H7 (cell line): Measurements from ENCODE around the gene ESX1. TPM values are rescaled to one million over a fixed set of nuclear protein-coding genes. Genes with fewer than 3 reads are reported as not detected.
A peak's percentile ranks its signal among the peaks of the same experiment; 100 is the strongest.

ENCODE experiments used
- DNase-seq: peaks from one replicate; pipeline ENCODE4 v3.0.0; 2012
- H3K27me3 ChIP-seq: 2 replicates; pipeline ENCODE4 v1.6.0; 2011; ENCODE audit warnings: mild to moderate bottlenecking, low read length; ENCODE audit not compliant: control insufficient read depth, insufficient read depth
- H3K36me3 ChIP-seq: replicated peaks from 2 replicates; pipeline ENCODE4 v1.5.1; 2011; ENCODE audit warnings: low read length; ENCODE audit not compliant: control insufficient read depth, insufficient read depth
- H3K4me3 ChIP-seq: 2 replicates; pipeline ENCODE4 v1.5.1; 2011; ENCODE audit warnings: low read depth, mild to moderate bottlenecking, control low read depth, low read length, moderate library complexity; ENCODE audit not compliant: insufficient read depth
- total RNA-seq: library from RNA; depleted of rRNA; stranded (reverse); fragments of >200 nt; shearing (Covaris generic); gene quantifications from 2 replicates; pipeline ENCODE4 v1.2.3, GENCODE V29; 2014; rRNA removed

Gene ESX1
- not detected in 2 replicates for total RNA-seq

GRCh38 chrX:104254442-104255115 is at the start of gene ESX1:
TSS of gene ESX1 (minus strand) at chrX:104254933. CDS start at chrX:104254849, 84 bp downstream.
- Histone ChIP-seq H3K36me3 (no peaks in the 10 kb centered on the region), H3K27me3 (peaks cover 93% of the 10 kb centered on the region), H3K4me3 (peak within 1 kb of the TSS; percentile 30)
- DNase-seq = peak; percentile 69

GRCh38 chrX:104295636-104296035 is 40.9 kb upstream of the ESX1 start:
- Histone ChIP-seq H3K36me3 (no peaks in the 10 kb centered on the region), H3K27me3 (no peaks in the 10 kb centered on the region), H3K4me3 (no peak overlapping the region)
- DNase-seq = no peak

GRCh38 chrX:104288961-104289360 is 34.2 kb upstream of the ESX1 start:
- H3K27me3 ChIP-seq = no peaks in the 10 kb centered on the region
- no peaks in the 10 kb centered on the region for H3K36me3 ChIP-seq
- DNase-seq = no peak
- no peak overlapping the region for H3K4me3 ChIP-seq

DNA sequence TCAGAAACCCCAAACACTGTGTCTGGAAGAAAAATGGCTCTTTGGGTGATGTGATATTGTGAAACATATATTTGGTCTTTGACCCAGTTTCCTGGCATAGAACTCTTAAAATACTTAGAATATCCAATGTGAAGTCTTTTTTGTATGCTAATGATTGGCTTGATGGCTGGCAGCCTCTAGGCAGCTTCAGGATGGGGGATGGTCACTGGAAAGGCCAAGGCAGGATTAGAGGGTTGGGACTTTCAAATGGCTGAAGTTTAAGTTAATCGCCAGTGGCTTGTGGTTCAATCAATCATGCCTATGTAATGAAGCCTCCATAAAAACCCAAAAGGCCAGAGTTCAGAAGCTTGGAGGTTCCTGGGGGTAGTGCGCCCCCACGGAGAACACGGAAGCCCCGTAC is 33.5 kb upstream of the ESX1 start:
- no peaks in the 10 kb centered on the region for H3K27me3 ChIP-seq

DNA sequence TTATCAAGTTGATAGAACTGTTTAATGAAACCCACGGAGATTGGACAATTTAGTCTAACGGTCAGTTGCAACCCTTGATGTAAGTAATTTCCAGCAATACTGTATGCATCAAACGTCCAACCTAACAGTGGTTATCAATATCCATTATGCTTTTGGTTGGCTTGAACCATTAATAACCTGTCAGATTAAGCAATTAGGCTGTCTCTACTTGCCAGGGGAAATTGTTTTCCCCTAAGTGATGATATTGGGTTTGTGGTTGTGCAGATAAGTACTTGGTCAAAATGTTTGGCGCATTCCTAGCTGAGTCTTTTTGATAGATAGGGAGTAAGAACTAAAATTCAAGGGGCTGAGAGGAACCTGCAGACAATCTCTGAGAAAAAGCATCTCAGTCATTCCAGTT is 30.5 kb upstream of the ESX1 start:
- H3K36me3 ChIP-seq = no peaks in the 10 kb centered on the region
- no peaks in the 10 kb centered on the region for H3K27me3 ChIP-seq
- no peak overlapping the region for H3K4me3 ChIP-seq
- DNase-seq = no peak

More for the DNA sequence above, 33.5 kb upstream of the ESX1 start:
- H3K4me3 ChIP-seq = no peak overlapping the region
- H3K36me3 ChIP-seq = no peaks in the 10 kb centered on the region
- DNase-seq = peak; percentile 9

GRCh38 chrX:104284507-104284906 is 29.8 kb upstream of the ESX1 start:
- Histone ChIP-seq H3K27me3 (no peaks in the 10 kb centered on the region), H3K4me3 (no peak overlapping the region), H3K36me3 (no peaks in the 10 kb centered on the region)
- no peak for DNase-seq

GRCh38 chrX:104282166-104282725 is 27.5 kb upstream of the ESX1 start:
- DNase-seq = no peak
- Histone ChIP-seq H3K4me3 (no peak overlapping the region), H3K27me3 (no peaks in the 10 kb centered on the region), H3K36me3 (no peaks in the 10 kb centered on the region)

DNA sequence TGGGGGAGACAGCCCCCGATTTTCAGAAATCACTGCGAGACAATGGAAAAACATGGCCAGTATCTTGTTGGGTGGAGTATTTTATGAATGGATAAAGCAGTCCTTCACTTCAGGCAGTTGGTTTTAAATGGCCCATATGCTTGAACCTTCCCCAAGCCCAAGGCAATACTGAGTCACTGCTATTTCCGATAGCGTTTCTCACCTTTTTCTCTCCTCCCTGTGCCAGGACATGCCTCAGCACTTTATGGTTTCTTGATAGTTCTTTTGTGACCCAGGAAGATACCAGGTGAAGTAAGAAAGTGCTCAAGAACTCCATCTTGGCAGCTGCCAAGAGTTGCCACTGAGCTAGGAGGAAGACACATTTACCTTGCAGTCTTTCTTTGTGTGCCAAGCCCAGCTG is 26.8 kb upstream of the ESX1 start:
- Histone ChIP-seq H3K4me3 (no peak overlapping the region), H3K27me3 (no peaks in the 10 kb centered on the region), H3K36me3 (no peaks in the 10 kb centered on the region)
- DNase-seq = no peak

- H3K4me3 ChIP-seq = no peak overlapping the region
- DNase-seq = no peak
- no peaks in the 10 kb centered on the region for H3K36me3 ChIP-seq
- no peaks in the 10 kb centered on the region for H3K27me3 ChIP-seq
These were observed 25.9 kb upstream of the ESX1 start for GRCh38 chrX:104280609-104281008.

GRCh38 chrX:104270916-104271512 is 16.3 kb upstream of the ESX1 start:
- Histone ChIP-seq H3K36me3 (no peaks in the 10 kb centered on the region), H3K4me3 (no peak overlapping the region), H3K27me3 (peaks cover 21% of the 10 kb centered on the region)
- DNase-seq = no peak

- H3K27me3 ChIP-seq = peaks cover 24% of the 10 kb centered on the region
These were observed 15.5 kb upstream of the ESX1 start for GRCh38 chrX:104270212-104270611.

GRCh38 chrX:104255465-104255864 is 732 bp upstream of the ESX1 start:
- DNase-seq = no peak
- Histone ChIP-seq H3K36me3 (no peaks in the 10 kb centered on the region), H3K4me3 (no peak overlapping the region), H3K27me3 (peaks cover 97% of the 10 kb centered on the region)

More at GRCh38 chrX:104270212-104270611, 15.5 kb upstream of the ESX1 start:
- Histone ChIP-seq H3K36me3 (no peaks in the 10 kb centered on the region), H3K4me3 (no peak overlapping the region)
- DNase-seq = no peak

GRCh38 chrX:104253567-104254441 is 929 bp downstream of the ESX1 start:
- DNase-seq = peak; percentile 77
- Histone ChIP-seq H3K27me3 (peaks cover 92% of the 10 kb centered on the region), H3K36me3 (no peaks in the 10 kb centered on the region), H3K4me3 (peak overlapping the region; percentile 30)

DNA sequence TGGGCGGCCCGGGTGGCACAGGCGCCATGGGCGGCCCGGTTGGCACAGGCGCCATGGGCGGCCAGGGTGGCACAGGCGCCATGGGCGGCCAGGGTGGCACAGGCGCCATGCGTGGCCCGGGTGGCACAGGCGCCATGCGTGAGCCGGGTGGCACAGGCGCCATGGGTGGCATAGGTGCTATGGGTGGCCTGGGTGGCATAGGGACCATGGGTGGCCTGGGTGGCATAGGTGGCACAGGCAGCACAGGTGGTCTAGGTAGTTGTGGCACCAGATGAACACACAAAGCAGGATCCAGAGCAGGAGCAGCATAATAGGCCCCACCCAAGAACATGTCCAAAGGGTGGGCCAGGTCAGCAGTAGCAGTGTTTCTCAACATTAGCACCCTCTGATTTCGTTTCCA is 4.3 kb downstream of the ESX1 start:
- Histone ChIP-seq H3K36me3 (no peaks in the 10 kb centered on the region), H3K4me3 (no peak overlapping the region), H3K27me3 (peaks cover 86% of the 10 kb centered on the region)
- no peak for DNase-seq
